ENCODE results near the gene ECM2.

Gene ECM2

DNA sequence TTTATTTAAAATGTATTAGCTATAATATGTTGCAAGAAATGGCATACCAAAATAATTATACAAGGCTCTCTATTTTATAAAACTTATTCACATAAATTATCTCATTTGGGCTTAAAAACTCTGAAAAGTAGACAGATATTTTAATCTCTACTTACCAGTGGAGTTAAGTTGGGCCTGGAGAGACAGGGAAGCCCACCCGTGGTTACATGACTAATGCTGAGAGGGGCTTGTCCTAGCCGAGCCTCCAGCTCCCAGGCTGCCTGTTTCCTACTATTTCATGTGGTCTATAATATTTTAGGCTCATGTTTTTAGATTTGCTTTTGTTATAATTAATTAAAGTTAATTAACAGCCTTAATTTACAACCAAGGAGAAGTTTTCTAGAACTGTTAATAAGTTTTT lies 32.6 kb downstream of the ECM2 start:
- H3K36me3 ChIP-seq (ENCODE audit: control insufficient read depth, insufficient read depth, low read length), result no peaks in the 10 kb centered on the region
- DNase-seq (ENCODE audit: extremely low read depth, insufficient read length), result no peak
- TF ChIP-seq, protein P1, sequence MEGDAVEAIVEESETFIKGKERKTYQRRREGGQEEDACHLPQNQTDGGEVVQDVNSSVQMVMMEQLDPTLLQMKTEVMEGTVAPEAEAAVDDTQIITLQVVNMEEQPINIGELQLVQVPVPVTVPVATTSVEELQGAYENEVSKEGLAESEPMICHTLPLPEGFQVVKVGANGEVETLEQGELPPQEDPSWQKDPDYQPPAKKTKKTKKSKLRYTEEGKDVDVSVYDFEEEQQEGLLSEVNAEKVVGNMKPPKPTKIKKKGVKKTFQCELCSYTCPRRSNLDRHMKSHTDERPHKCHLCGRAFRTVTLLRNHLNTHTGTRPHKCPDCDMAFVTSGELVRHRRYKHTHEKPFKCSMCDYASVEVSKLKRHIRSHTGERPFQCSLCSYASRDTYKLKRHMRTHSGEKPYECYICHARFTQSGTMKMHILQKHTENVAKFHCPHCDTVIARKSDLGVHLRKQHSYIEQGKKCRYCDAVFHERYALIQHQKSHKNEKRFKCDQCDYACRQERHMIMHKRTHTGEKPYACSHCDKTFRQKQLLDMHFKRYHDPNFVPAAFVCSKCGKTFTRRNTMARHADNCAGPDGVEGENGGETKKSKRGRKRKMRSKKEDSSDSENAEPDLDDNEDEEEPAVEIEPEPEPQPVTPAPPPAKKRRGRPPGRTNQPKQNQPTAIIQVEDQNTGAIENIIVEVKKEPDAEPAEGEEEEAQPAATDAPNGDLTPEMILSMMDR (IDR thresholded peaks at IDR 0.05; ENCODE audit: insufficient read depth, low read length, poor library complexity, severe bottlenecking), result no peak
- no peak overlapping the region for H3K4me3 ChIP-seq (replicated peaks; ENCODE audit: low read depth, low read length)
- H3K27me3 ChIP-seq (replicated peaks; ENCODE audit: control insufficient read depth, insufficient read depth, low read length), result no peaks in the 10 kb centered on the region

DNA sequence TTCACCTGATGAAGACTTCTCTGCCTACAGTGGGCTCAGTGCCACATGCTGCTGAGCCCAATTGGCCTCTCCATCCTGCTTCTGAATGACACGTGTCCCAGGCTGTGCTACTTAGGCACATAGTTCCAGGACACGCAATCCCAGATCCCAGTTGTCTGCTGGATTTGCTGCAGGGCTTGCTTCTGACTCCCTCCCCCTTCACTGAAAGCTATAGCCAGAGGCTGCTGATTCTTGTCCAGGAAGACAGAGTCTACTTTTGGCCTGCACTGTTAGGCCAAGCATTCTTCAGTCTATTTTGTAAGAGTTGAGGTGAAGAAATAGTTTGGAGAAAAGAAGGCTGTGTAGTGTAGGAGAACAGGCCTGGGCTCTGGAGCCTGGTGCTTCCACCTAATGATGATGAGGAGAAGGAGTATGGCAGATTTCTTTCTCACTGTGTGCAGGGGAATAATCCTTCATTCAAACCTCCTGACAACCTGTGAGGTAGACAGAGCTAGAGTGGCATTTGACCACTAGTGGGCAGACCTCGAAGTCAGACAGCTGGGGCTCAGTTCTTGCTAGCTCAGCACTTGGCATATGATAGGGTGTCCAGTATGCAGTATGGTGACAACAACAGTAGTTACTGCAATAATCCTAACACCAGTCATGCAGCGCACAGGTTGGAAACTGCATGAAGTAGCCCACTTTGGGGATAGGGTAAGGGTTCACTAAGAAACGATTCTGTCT lies 34.0 kb downstream of the ECM2 start:
- TF ChIP-seq, protein P1 (IDR thresholded peaks at IDR 0.05; ENCODE audit: insufficient read depth, low read length, poor library complexity, severe bottlenecking), result peak; percentile 78
- DNase-seq (ENCODE audit: extremely low read depth, insufficient read length), result no peak
- no peaks in the 10 kb centered on the region for H3K27me3 ChIP-seq (replicated peaks; ENCODE audit: control insufficient read depth, insufficient read depth, low read length)
- H3K4me3 ChIP-seq (replicated peaks; ENCODE audit: low read depth, low read length), result no peak overlapping the region
- no peaks in the 10 kb centered on the region for H3K36me3 ChIP-seq (ENCODE audit: control insufficient read depth, insufficient read depth, low read length)

DNA sequence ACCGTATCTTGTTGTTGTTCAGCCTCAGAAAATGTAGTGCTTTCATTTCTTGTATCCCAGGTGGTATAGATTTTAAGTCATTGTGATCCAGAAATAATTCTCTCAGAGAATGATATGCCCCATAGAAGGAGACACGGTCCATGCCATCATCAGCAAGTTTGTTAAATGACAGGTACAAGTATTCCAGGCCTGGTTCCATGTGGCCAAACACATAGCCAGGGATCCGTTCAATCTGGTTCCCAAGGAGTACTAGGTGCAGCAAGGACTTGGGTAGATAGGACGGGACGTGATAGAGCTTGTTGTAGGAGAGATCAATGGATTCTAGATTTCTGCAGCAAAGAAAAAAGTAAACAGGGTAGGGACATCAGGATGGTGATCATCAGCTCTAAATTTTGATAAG lies 35.1 kb downstream of the ECM2 start:
- DNase-seq (ENCODE audit: extremely low read depth, insufficient read length), result no peak
- no peaks in the 10 kb centered on the region for H3K27me3 ChIP-seq (replicated peaks; ENCODE audit: control insufficient read depth, insufficient read depth, low read length)
- H3K4me3 ChIP-seq (replicated peaks; ENCODE audit: low read depth, low read length), result no peak overlapping the region
- TF ChIP-seq, protein P1 (IDR thresholded peaks at IDR 0.05; ENCODE audit: insufficient read depth, low read length, poor library complexity, severe bottlenecking), result no peak
- H3K36me3 ChIP-seq (ENCODE audit: control insufficient read depth, insufficient read depth, low read length), result no peaks in the 10 kb centered on the region

DNA sequence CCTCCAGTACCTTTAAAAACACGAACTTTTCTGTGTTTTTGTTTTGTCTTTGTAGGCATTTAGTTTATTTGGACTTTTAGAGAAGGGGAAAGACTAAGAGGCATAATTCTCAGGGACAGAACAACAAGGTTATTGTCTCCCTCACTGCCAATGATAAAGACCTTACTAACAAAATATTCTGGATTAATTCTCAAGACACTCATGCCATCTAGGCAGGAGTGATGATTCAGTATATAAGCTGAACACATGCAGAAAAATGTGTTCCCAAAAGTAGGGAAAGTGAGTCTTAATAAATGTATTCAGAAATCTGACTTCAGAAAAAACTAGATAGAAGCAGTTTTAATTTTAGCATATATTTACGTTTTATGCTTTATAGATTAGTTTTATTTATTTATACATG lies 36.1 kb downstream of the ECM2 start:
- H3K27me3 ChIP-seq (replicated peaks; ENCODE audit: control insufficient read depth, insufficient read depth, low read length), result no peaks in the 10 kb centered on the region
- no peak for DNase-seq (ENCODE audit: extremely low read depth, insufficient read length)
- H3K4me3 ChIP-seq (replicated peaks; ENCODE audit: low read depth, low read length), result no peak overlapping the region
- no peaks in the 10 kb centered on the region for H3K36me3 ChIP-seq (ENCODE audit: control insufficient read depth, insufficient read depth, low read length)
- TF ChIP-seq, protein P1 (IDR thresholded peaks at IDR 0.05; ENCODE audit: insufficient read depth, low read length, poor library complexity, severe bottlenecking), result no peak

- no peaks in the 10 kb centered on the region for H3K27me3 ChIP-seq (replicated peaks; ENCODE audit: control insufficient read depth, insufficient read depth, low read length)
- DNase-seq (ENCODE audit: extremely low read depth, insufficient read length), result no peak
- no peaks in the 10 kb centered on the region for H3K36me3 ChIP-seq (ENCODE audit: control insufficient read depth, insufficient read depth, low read length)
- TF ChIP-seq, protein P1 (IDR thresholded peaks at IDR 0.05; ENCODE audit: insufficient read depth, low read length, poor library complexity, severe bottlenecking), result no peak
- H3K4me3 ChIP-seq (replicated peaks; ENCODE audit: low read depth, low read length), result no peak overlapping the region
These were observed 39.2 kb downstream of the ECM2 start for GRCh38 chr9:92496396-92497176.
